NB4 (cell line): ENCODE measurements around the gene NSUN6.

ENCODE experiments used
- CTCF ChIP-seq: IDR thresholded peaks from one replicate; pipeline ENCODE4 v1.5.1; 2012; ENCODE audit warnings: low read depth, low read length
- MYC ChIP-seq: IDR thresholded peaks from 2 replicates; pipeline ENCODE4 v1.6.1; 2011; ENCODE audit warnings: low read depth, low read length
- POLR2A ChIP-seq: IDR thresholded peaks from 2 replicates; pipeline ENCODE4 v1.6.1; 2011; ENCODE audit warnings: mild to moderate bottlenecking; ENCODE audit not compliant: insufficient read length; ENCODE audit errors: extremely low read depth
- TF ChIP-seq, protein P1 (sequence below): IDR thresholded peaks from 2 replicates; pipeline ENCODE4 v1.6.1; 2011; ENCODE audit warnings: low read depth, low read length

GRCh38 chr10:18498998-18499397 is 152.4 kb downstream of the NSUN6 start:
- no peak for TF ChIP-seq CTCF
- no peak for TF ChIP-seq POLR2A
- TF ChIP-seq, protein P1, sequence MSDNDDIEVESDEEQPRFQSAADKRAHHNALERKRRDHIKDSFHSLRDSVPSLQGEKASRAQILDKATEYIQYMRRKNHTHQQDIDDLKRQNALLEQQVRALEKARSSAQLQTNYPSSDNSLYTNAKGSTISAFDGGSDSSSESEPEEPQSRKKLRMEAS, result no peak
- TF ChIP-seq MYC, result no peak
